Measurements from ENCODE around the gene GYPC.

Gene GYPC

DNA sequence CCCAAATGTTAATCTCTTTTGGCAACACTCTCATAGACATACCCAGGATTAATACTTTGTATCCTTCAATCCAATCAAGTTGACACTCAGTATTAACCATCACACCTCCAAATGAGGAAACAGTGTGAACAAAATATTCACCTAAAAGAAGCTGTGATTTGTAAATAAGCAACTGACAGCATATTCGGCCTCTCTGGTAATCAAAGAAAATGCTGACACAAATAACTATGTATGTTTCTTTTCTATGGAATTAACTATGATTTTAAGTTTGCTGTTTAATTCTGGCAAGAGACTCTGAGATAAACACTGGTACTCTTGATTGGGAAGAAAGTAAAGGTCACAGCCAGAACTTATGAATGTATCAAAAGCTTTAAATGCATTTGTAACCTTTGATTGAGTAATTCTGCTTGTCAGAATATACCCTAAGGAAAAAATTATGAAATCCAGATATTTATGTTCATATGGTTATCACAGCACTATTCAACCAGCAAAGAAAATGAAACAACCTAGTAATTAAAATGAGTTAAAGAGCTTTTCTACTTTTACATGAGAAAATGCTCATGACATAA lies 3.6 kb upstream of the GYPC start:
- DNase-seq, result no peak

DNA sequence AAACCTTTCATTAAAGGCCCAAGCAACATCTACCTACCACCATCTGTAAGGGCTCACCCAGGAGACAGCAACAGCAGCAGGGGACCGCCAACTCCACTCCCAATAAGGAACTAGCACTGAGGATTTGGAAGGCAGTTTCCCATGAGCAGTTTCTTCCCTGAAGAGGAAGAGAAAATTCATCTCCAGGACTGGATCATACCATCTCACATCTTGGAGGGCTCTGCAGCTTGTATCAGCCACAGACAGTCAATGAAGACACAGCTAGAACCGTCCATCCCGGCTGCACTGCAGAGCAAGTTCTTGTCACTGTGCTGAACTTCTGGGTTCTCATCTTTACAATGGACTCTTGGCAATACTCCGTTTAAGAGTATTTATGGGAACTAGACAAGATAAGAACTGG lies 2.8 kb upstream of the GYPC start:
- DNase-seq, result no peak

DNA sequence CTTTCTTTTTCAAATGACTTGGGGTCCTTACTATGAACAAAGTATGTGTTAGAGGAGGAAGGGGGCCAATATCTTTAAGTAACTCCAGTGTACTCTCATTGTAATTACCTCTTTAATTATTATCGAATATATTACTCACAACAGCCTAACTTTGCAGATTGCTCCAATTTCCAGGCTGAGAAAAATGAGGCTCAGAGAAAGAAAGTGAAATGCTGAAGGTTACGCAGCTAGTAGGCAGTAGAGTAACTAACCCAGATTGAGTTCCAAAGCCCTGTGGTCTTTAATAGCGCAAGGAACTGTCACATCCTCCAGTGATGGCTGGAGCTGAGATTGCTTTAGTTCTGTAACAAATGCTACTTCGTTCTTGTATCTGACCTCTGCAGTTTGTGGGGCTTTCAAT lies 2.2 kb upstream of the GYPC start:
- no peak for DNase-seq

DNA sequence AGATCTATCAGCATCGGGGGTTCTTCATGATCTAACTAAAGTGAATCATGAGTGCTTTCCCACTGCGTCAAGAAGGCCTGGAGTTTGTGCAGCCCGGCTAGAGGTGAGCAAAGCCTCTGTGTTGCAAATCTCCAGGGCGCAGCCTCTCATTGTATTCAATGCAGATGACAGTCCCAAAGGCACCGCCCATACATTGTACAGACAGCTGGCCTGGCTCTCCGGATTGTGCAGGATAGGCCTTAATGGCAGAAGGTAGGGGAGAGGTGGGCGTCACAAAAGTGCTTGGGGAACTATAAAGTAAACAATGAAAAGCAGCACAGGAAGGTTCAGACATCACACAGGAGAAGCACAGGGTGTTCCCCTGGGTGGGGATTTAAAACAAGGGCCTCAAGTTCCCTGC lies 907 bp upstream of the GYPC start:
- no peak for DNase-seq

DNA sequence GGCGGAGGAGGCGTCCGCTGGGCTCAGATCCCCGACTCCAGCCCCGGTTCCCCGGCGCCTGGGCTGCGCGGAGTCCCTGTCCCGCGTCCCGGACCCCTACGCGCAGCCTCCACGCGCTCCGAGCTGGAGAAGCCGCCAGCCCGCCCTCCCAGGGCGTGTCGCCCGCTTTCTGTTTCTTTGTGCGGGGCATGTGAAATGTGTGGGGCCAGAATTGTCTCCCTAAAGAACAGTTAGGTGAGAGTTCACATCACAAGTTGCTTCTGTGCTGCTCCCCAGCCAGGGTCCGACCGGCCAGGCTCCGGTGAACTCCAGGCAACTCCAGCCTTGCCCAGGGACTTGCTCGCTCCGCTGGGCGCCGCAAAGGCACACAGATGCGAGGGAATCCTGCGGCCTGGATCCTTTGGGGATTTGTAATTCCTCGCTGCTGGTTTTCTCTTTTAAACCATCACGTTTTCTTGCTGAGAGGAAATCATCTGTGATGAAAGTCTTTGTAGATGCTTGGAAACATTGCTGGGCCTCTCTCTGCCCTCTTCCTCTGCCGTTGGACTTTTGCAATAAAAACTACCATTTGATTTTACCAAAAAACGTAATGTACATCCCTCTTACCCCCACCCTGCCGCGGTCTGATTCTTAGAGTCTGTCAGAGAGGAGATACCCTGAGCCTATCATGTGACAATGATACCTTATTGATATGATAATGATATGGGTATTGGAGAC lies 631 bp downstream of the GYPC start:
- DNase-seq, result no peak

DNA sequence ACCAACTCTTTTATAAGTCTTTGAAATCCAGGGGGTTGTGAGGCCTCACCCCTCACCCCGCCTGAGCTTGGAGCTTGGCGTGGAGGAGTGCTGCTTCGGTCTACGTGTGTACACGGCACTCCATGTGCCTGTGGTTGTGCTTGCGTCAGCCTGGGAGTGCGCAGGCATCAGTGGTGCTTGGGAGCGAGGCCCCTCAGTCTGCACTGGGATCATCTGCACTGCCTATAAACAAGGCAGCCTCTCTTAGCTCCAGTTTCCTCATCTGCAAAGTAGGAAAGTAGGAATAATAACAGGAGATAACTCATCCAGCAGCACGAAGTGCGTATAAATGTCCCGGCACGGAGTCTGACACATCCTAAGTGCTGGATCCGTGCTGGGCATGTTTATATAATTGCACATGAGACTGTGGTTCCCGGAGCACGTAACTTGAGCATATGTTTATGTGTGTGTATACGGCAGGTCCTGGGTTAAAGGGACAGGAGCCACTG lies 1.2 kb downstream of the GYPC start:
- DNase-seq, result no peak

DNA sequence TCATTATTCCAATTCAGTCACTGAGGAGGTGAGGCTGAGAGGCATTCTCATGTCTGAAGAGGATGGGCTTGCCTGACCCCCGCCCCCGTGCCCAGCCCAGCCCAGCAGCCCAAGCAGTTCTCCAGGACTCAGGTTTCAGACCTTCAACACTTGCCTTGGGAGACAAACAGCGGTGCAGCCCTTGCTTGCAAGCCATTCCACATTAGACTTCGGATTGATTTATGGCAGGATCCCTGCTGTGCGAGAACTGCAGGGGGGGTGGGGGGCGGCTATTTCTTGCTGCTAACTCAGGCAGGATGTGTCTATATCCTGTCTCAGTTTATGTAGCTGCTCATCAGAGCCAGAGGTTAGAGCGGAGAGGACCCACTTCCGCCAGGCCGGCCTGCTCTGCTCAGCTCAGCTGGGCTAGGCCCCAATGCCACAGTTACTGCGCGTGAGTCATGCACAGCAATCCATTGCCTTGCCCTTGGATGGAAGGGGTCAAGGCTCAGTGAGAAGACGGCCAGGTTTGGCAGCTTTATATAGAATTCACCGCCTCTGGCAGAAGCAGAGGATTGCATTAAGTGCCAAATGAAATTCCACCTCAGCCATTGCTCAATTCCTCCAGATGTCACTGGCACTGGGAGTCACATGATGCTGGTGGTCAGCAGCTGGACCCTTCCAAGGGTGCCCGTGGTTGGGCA lies 1.8 kb downstream of the GYPC start:
- DNase-seq, result no peak

DNA sequence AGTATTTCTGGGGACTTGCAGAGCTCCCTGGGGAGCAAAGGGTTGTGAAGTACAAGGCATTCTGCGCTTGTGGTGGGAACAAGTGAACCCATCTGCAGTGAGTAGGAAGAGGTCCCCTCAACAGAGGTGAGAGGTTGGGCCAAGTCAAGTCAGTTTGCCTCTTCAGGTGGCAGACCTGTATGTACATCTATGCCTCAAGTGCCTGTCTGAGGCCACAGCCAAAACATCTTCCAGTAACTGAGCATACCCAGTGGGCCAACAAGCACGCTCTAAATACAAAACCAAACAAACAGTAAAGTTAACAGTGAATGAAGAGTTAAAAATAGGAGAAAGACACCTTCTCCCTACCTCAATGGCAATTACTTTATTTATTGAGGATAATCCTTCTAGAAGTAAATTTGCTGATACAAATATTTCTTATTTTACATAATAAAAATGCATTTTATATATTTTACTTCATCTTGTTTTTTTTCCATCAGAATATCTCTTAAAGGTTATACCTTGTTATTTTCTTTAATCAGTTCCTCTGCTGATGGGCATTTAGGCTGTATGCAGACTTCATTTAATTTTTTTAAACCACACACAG lies 2.5 kb downstream of the GYPC start:
- no peak for DNase-seq

DNA sequence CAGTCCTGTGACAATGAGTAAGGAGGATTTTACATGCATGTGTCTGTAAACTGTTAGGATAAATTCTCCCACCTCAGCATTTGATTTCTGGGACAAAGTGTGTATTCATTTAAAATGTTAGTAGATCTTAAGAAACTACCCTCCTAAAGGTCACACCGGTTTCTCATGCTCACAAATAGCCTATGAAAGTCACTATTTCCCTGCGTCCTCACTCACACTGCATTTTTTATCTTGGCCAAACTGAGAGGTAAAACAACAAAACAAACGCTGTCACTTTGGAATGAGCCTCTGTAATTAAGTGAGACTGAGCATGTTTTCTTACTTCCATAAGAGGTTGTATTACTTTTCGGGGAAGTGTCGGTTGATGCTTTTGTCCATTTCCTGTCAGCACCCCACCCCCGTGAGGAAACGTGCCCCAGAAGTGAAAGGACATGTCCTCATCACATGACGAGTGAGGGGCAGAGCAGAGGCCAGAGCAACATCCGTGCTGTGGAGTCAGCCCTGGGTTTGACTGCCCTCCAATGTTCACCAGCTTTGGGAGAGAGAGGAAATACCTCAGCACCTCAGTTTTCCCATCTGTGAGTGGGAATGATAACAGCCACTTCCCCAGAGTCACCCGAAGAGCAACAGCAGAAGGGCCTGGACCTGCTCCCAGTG lies 3.1 kb downstream of the GYPC start:
- DNase-seq, result no peak

DNA sequence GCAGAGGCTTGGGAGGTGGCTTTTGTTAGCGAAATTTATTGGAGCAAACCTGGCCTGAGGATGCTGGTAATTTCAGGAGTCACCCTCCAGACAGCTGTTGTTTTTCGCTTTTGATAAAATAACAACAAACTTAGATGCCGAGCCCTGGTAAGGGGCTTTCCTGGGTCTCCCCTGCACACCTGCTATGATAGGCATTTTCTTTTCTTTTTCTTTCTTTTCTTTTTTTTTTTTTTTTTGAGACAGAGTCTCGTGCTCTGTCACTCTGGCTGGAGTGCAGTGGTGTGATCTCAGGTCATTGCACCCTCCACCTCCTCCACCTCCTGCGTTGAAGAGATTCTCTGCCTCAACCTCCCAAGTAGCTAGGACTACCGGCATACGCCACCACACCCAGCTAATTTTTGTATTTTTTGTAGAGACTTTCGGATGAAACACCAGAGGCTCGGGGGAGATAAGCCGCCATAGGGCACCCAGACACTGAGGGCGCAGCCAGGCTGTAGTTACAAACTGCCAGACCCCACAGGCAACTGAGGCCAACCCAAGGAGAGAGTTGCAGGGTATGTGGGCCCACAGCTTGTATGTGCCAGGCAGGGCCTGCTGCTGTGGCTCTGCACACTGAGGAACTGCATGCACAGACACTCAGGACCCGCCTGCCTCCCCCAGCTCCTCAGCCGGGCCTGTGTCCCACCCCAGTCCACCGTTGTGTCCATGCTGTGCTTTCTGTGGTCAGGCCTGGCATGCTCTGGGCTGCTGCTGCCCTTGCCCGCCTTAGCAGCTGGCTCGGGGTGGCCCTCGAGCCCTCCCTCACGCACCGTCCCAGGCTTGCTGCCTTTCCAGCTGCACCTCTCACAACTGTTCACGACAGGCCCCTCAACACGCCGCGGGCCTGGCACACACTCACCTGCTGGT lies 3.9 kb downstream of the GYPC start:
- DNase-seq, result no peak

DNA sequence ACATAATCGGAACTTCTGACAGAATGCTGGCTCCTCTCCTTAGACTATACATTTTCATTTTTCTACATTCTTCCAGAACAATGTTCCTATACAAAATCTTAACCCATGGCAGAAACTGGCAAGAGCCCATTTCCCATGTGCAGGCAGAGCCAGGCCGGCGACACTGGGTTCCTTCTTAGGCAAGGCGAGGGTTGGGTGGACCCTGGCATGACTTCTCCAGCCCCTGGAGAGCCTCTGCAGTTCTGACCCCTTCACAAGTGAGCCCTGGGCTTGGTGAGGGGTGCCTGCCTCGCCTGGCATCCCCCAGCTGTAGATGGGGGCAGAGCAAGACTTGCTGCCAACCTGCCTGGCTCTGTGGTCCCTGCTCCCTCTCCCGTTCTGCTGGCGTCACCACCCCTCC lies 5.0 kb downstream of the GYPC start:
- no peak for DNase-seq

DNA sequence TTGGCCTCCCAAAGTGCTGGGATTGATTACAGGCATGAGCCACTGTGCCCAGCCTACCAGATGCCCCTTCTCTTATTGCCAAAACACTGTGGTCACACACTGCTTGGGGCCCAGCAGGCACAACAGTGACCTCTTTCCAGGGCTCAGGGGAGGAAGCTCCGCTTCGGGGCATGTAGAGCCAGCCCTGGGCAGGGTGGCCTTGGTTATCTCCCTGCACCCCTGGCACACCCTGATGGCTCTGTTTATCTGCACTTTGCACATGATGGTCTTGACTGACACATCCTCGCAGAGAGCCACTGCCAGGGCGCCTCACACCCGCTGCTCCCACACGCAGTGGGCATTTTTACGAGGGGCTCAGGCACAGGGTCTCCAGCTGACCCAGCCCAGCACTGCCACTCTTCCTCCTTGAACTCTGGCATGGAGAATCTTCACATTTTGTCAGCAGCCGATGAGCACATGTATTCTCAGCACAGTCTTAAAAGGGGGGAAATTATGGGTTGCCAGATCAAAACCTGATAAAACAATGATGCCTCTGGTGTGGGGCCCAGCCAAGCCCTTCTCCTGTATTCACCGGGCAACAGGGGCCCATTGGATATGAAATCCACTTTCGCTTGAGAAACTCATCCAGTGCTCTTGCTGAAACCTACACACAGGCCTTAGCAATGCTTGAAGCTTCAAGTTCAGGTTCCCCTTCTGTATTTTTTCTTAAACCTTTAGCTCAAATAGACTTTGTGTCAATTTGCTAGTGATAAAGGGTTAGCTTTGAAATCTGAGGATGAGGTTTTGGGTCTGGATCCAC lies 5.9 kb downstream of the GYPC start:
- DNase-seq, result no peak

DNA sequence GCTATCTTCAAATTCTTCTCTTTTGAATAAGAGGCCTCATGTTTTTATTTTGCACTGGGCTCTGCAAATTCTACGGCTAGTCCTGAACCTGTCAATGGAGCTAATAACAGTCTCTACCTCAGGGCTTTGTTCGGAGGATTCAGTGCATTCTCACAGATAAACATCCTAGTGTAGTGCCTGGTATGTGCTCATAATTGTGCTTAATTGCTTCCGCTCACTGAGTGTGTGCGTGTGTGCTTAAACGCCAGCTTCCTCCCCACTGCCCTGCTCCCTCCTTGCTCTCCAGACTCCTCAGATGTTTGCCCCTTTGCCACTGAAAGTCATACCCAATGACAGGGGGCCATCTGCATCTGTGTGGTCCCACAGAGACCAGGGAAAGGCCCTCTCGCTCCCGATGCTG lies 6.7 kb downstream of the GYPC start:
- DNase-seq, result no peak

DNA sequence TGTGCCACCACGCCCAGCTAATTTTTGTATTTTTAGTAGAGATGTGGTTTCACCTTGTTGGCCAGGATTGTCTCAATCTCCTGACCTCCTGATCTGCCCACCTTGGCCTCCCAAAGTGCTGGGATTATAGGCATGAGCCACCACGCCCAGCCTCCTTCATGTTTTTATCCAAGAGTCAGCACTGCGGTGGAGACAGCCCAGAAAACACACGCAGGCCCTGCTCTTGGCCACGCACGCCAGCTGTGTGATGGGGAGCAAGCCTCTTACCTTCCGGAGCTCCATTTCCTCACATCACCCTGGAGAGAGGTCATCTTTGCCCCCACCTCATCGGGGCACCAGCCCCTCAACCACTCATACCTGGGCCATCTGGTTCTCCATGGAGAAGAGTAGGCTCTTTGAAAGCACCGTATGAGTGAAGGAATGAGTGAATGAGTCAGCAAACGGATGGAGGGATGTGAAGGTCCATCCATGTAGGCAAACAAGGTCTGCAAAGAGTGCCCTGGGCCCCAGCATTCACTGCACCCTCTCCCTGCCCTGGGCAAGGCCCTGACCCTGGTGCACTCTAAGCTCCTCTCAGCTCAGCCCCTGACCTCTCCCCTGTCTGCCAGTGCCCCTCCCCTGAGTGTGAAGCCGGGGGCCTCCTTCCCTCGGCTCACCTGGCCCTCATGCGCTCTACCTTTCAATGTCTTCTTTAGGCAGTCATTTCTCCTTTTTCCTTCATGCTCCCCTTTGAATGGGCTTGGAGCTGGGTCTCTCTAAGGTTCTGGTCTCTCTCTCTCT lies 7.4 kb downstream of the GYPC start:
- DNase-seq, result no peak

DNA sequence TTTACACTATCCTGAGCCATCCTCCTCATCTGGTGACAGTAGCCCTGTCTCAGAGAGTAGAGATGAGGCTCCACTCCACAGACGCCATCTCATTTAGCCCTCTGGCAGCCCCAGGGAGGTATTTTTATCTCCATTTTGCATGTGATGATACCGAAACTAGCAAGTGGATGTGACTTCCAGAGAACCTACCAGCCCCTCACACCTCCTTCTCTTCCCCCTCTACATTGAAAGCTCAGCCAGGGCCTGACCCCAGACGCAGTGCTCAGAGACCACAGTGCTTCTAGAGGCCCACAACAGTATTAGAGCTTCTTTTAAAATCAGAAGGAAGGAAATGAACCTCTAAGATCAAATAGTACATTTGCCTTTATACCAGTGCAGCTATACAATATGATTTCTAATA lies 8.3 kb downstream of the GYPC start:
- DNase-seq, result no peak

DNA sequence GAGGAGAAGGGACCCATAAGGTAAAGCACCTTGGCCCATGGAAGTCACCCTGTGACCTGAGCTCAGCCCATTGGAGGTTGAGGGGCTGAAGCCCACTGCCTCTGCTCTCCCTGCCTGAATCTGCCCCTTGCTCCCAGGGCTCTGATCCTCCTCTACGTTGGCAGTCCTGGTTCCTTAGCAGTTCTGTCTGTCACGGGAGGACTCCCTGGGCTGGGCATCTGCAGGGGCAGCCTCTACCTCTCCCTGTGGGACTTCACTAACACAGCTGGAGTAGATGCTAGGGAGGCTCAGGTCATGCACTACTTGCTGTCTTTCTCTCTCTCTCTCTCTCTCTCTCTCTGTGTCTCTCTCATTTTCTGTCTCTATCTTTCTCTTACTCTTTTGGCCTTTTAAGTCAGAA lies 8.7 kb downstream of the GYPC start:
- no peak for DNase-seq

DNA sequence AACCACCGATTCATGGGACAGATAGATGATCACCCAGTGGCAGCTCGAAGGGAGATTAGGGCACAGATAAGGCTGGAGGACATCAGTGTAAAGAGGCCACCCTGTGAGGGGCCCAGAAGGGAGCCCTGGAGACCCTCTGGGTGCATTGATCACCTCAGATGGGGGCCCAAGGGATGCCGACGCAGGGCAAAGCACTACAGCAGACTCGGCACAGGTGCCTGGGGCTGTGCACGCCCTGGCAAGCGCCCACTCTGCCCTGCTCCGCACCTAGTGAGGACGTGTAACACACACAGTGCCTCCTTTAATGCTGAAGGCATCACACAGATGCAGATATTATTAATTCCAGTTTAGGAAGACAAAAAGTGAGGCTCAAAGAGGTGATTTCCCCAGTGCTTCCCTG lies 9.5 kb downstream of the GYPC start:
- DNase-seq, result no peak

DNA sequence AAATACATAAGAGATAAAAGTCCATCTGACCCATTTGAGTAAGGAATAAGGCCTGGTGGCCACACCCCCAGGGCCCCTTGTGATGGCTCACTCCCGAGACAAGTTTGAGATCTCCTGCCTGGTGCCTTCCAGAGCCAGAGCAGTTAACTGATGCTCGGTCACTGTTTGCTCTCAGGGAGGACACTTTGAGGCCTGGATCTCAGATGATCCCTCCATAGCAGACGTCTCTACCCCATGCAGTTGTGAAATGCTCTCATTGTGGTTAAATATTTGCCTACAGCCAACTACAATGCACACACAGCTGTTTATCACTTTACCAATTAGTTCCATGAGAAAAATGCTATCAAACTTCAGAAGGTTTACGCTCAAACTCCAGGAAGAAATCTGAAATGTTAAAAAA lies 12.3 kb downstream of the GYPC start:
- no peak for DNase-seq

DNA sequence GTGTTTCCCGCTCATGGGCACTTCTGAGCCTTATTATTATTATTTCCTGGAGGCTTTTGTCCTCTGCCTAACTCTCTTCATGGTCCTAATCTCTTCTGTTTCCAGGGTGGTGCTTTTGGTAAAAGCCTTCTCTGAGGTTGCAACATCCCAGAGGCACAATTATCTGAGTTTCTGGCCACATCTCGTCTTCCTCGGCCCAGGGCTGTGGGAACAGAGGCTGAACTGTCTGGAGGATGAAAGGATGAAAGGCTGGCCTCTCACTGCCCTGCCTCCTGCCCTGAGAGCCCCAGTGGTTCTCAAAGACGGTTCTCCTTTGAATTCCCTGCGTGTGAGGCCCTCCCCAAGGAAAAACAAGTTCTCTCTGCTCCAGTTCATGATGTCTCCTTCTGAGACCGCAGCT lies 13.8 kb downstream of the GYPC start:
- no peak for DNase-seq

DNA sequence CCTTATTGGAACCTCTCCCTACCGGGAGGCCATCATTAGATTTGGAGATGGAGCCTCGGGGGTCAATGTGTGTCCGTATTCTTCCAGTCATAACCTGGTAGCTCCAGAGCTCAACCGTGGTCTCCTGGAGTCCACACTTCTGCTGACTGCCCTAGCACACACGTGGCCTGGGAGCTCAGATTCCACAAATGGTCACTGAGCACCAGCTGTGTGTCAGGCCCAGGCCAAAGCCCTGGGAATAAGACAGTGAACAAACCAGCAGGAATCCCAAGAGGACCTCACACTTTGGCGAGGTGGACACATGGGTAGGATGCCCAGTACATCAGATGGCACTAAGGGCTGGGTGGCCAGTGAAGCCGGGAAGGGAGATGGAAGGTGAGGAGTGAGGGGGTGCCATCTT lies 15.5 kb downstream of the GYPC start:
- DNase-seq, result no peak

Data from NCI-H1436 (cell line).